Fibroblast of the aortic adventitia (primary cell): ENCODE measurements around the gene FBXL13. TPM values are rescaled to one million over a fixed set of nuclear protein-coding genes. Genes with fewer than 3 reads are reported as not detected.

Experiments used
- DNase-seq: peaks from one replicate; pipeline ENCODE4 v3.0.0-alpha.2; 2010; ENCODE audit warnings: low read depth
- H3K4me3 ChIP-seq: 2 replicates; pipeline ENCODE4 v1.5.1; 2011; ENCODE audit warnings: low read depth, mild to moderate bottlenecking, control low read depth, low read length, moderate library complexity
- CTCF ChIP-seq: IDR thresholded peaks from 2 replicates; pipeline ENCODE4 v1.5.1; 2011; ENCODE audit warnings: mild to moderate bottlenecking, low read length, control low read depth, inconsistent platforms; ENCODE audit not compliant: insufficient read depth
- total RNA-seq: library from RNA; depleted of rRNA; stranded (reverse); fragments of >200 nt; gene quantifications from 2 replicates; pipeline ENCODE4 v1.2.3, GENCODE V29; 2012; ENCODE audit warnings: low replicate concordance

FBXL13 gene
- total RNA-seq, 1 donor: 3.4 TPM

- H3K4me3 ChIP-seq: no peak overlapping the region
- DNase-seq: peak; percentile 53
Observed at GRCh38 chr7:102828286-102828685, 246.3 kb downstream of the FBXL13 start.

GRCh38 chr7:102823390-102824119, 251.0 kb downstream of the FBXL13 start:
- TF ChIP-seq CTCF: no peak
- no peak overlapping the region for H3K4me3 ChIP-seq
- no peak for DNase-seq

More at GRCh38 chr7:102828286-102828685, 246.3 kb downstream of the FBXL13 start:
- TF ChIP-seq CTCF: no peak

GRCh38 chr7:102821994-102822747, 252.4 kb downstream of the FBXL13 start:
- H3K4me3 ChIP-seq: no peak overlapping the region
- no peak for DNase-seq
- no peak for TF ChIP-seq CTCF

GRCh38 chr7:102819151-102819550, 255.4 kb downstream of the FBXL13 start:
- no peak overlapping the region for H3K4me3 ChIP-seq
- no peak for DNase-seq
- TF ChIP-seq CTCF: no peak

- no peak for TF ChIP-seq CTCF
- H3K4me3 ChIP-seq: no peak overlapping the region
- no peak for DNase-seq
Observed at GRCh38 chr7:102817616-102818573, 256.7 kb downstream of the FBXL13 start.

GRCh38 chr7:102814025-102814471, 260.5 kb downstream of the FBXL13 start:
- H3K4me3 ChIP-seq: no peak overlapping the region
- TF ChIP-seq CTCF: no peak
- DNase-seq: peak; percentile 60
